Raji (cell line): Measurements from ENCODE around the gene CPNE1.

Experiments
- POLR2A ChIP-seq: IDR thresholded peaks from 2 replicates; pipeline ENCODE4 v1.6.1; 2011; ENCODE audit warnings: low read depth, low read length, control low read depth; ENCODE audit not compliant: insufficient read depth

The CPNE1 gene

GRCh38 chr20:35638751-35639150 lies 25.9 kb downstream of the CPNE1 start:
- TF ChIP-seq POLR2A: no peak

- no peak for TF ChIP-seq POLR2A
Measured at GRCh38 chr20:35637276-35637675, 27.4 kb downstream of the CPNE1 start.

- TF ChIP-seq POLR2A: no peak
Measured at GRCh38 chr20:35636095-35636494, 28.6 kb downstream of the CPNE1 start.

- TF ChIP-seq POLR2A: no peak
Measured at GRCh38 chr20:35635652-35636051, 29.0 kb downstream of the CPNE1 start.

GRCh38 chr20:35632539-35633115 lies 32.1 kb downstream of the CPNE1 start:
- no peak for TF ChIP-seq POLR2A

- no peak for TF ChIP-seq POLR2A
Measured at GRCh38 chr20:35630636-35631035, 34.1 kb downstream of the CPNE1 start.

GRCh38 chr20:35629427-35630145 lies 35.1 kb downstream of the CPNE1 start:
- no peak for TF ChIP-seq POLR2A

GRCh38 chr20:35627121-35627520 lies 37.6 kb downstream of the CPNE1 start:
- TF ChIP-seq POLR2A: no peak

GRCh38 chr20:35626386-35627001 lies 38.2 kb downstream of the CPNE1 start:
- TF ChIP-seq POLR2A: no peak

GRCh38 chr20:35625584-35626385 lies 38.9 kb downstream of the CPNE1 start:
- TF ChIP-seq POLR2A: no peak

- TF ChIP-seq POLR2A: no peak
Measured at GRCh38 chr20:35621560-35621946, 43.1 kb downstream of the CPNE1 start.

GRCh38 chr20:35620818-35621559 lies 43.7 kb downstream of the CPNE1 start:
- no peak for TF ChIP-seq POLR2A

- TF ChIP-seq POLR2A: peak; percentile 63
Measured at GRCh38 chr20:35619196-35620095, 45.3 kb downstream of the CPNE1 start.
